ENCODE data around the gene ACTR2.

GRCh38 chr2:65264821-65265670, 37.4 kb downstream of the ACTR2 start:
- TF ChIP-seq CTCF (IDR thresholded peaks at IDR 0.05) (peak; percentile 58 to 79 (median 70)), POLR2A (IDR thresholded peaks at IDR 0.05) (no peak)

All from right lobe of liver (tissue), 4 donors.